H1 (cell line): ENCODE results near the gene ROR1.

Experiments used
- BRCA1 ChIP-seq: IDR thresholded peaks from 2 replicates; pipeline ENCODE4 v1.6.1; 2012; ENCODE audit warnings: low read depth, low read length, improper control_type of control experiment
- CBX5 ChIP-seq: fragments of 300-800, 300-1000 bp; sonication (generic); IDR thresholded peaks from 2 replicates; pipeline ENCODE4 v1.7.1; 2016; ENCODE audit warnings: antibody characterized with exemption, low read length, low read depth
- CEBPB ChIP-seq: IDR thresholded peaks from 2 replicates; pipeline ENCODE4 v1.6.1; 2012; ENCODE audit warnings: low read depth, low read length
- CREB1 ChIP-seq: IDR thresholded peaks from 2 replicates; pipeline ENCODE4 v1.6.1; 2012; ENCODE audit warnings: inconsistent platforms
- EZH2 ChIP-seq: fragments of 200-600 bp; sonication (generic); IDR thresholded peaks from 2 replicates; pipeline ENCODE4 v1.7.1; 2012; ENCODE audit warnings: low read depth, mild to moderate bottlenecking, moderate library complexity, low read length, inconsistent platforms; ENCODE audit not compliant: severe bottlenecking
- JUN ChIP-seq: IDR thresholded peaks from 2 replicates; pipeline ENCODE4 v1.6.1; 2011; ENCODE audit warnings: low read depth, mild to moderate bottlenecking, improper control_type of control experiment, low read length
- POLR2A ChIP-seq, 2 experiments: IDR thresholded peaks; 1 replicate in 1 of 2; 2 replicates in 1 of 2; pipeline ENCODE4 v1.6.1; 2011; ENCODE audit warnings: low read depth in 2 of 2, low read length in 2 of 2, mild to moderate bottlenecking in 2 of 2; ENCODE audit errors: control extremely low read depth in 1 of 2
- POLR2AphosphoS5 ChIP-seq: IDR thresholded peaks from 2 replicates; pipeline ENCODE4 v1.6.1; 2011; ENCODE audit warnings: low read depth, low read length
- RAD21 ChIP-seq, 2 experiments: IDR thresholded peaks in 1 of 2; conservative IDR thresholded peaks in 1 of 2; 2 replicates each; pipeline ENCODE4 v1.6.1; 2011; ENCODE audit warnings: low read depth in 2 of 2, low read length in 2 of 2, improper control_type of control experiment in 1 of 2, inconsistent platforms in 1 of 2, mild to moderate bottlenecking in 1 of 2, moderate library complexity in 1 of 2
- RFX5 ChIP-seq: IDR thresholded peaks from 2 replicates; pipeline ENCODE4 v1.6.1; 2011; ENCODE audit warnings: low read depth, low read length, improper control_type of control experiment, borderline replicate concordance
- SIN3A ChIP-seq, 2 experiments: IDR thresholded peaks in 1 of 2; conservative IDR thresholded peaks in 1 of 2; 2 replicates each; pipeline ENCODE4 v1.6.1; 2011 to 2012; ENCODE audit warnings: low read length in 2 of 2, improper control_type of control experiment in 1 of 2, low read depth in 1 of 2, mild to moderate bottlenecking in 1 of 2
- TCF12 ChIP-seq: IDR thresholded peaks from 2 replicates; pipeline ENCODE4 v1.6.1; 2011; ENCODE audit warnings: low read depth, mild to moderate bottlenecking, low read length
- TF ChIP-seq, protein P1 (sequence below), 3 experiments: IDR thresholded peaks; 1 replicate in 2 of 3; 2 replicates in 1 of 3; pipeline versions ENCODE4 v1.5.1 to v1.6.1; 2011; ENCODE audit warnings: low read length in 3 of 3, mild to moderate bottlenecking in 3 of 3, inconsistent platforms in 2 of 3, low read depth in 1 of 3, moderate library complexity in 1 of 3; ENCODE audit not compliant: insufficient read depth in 1 of 3; ENCODE audit errors: control extremely low read depth in 1 of 3

DNA sequence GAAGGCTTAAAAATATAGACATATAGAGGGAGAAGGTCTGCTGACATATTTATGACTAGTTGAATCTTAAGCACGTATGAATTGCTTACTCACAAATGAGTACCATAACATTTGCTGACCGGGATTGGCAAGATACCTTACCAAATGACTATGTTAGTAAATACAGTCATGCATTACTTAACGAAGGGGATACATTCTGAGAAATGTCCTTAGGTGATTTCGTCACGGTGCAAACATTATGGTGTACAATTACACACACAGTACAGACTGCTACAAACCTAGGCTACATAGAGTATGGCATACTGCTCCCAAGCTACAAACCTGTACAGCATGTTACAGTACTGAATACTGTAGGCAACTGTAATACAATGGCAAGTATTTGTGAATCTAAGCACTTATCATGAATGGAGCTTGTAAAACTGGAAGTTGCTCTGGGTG is 410.2 kb downstream of the ROR1 start:
- no peak for TF ChIP-seq JUN
- TF ChIP-seq, protein P1, sequence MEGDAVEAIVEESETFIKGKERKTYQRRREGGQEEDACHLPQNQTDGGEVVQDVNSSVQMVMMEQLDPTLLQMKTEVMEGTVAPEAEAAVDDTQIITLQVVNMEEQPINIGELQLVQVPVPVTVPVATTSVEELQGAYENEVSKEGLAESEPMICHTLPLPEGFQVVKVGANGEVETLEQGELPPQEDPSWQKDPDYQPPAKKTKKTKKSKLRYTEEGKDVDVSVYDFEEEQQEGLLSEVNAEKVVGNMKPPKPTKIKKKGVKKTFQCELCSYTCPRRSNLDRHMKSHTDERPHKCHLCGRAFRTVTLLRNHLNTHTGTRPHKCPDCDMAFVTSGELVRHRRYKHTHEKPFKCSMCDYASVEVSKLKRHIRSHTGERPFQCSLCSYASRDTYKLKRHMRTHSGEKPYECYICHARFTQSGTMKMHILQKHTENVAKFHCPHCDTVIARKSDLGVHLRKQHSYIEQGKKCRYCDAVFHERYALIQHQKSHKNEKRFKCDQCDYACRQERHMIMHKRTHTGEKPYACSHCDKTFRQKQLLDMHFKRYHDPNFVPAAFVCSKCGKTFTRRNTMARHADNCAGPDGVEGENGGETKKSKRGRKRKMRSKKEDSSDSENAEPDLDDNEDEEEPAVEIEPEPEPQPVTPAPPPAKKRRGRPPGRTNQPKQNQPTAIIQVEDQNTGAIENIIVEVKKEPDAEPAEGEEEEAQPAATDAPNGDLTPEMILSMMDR (IDR thresholded peaks at IDR 0.05; ENCODE audit: control extremely low read depth in 1 of 3, insufficient read depth in 1 of 3, low read depth in 1 of 3, low read length in 3 of 3): no peak
- TF ChIP-seq BRCA1: no peak
- no peak for TF ChIP-seq EZH2
- TF ChIP-seq SIN3A (conservative IDR thresholded peaks at IDR 0.05 in 1 of 2, IDR thresholded peaks at IDR 0.05 in 1 of 2; ENCODE audit: low read depth in 1 of 2, low read length in 2 of 2): no peak
- no peak for TF ChIP-seq POLR2A (IDR thresholded peaks at IDR 0.05; ENCODE audit: control extremely low read depth in 1 of 2, low read depth in 2 of 2, low read length in 2 of 2)
- no peak for TF ChIP-seq CBX5
- TF ChIP-seq POLR2AphosphoS5: no peak
- TF ChIP-seq CEBPB: no peak
- TF ChIP-seq CREB1: no peak
- no peak for TF ChIP-seq RFX5
- TF ChIP-seq RAD21 (IDR thresholded peaks at IDR 0.05 in 1 of 2, conservative IDR thresholded peaks at IDR 0.05 in 1 of 2; ENCODE audit: low read depth in 2 of 2, low read length in 2 of 2): no peak
- TF ChIP-seq TCF12: no peak
